Activated CD8-positive, alpha-beta T cell treated with anti-CD3 and anti-CD28 coated beads for 36 hours (primary cell): Measurements from ENCODE around the gene SMARCA2. TPM values are rescaled to one million over a fixed set of nuclear protein-coding genes. Genes with fewer than 3 reads are reported as not detected.

ENCODE experiments used
- ATAC-seq: fragments of 200-7000 bp; cut with Tn5 transposase; one replicate; pipeline ENCODE4 v1.10.0; 2021; ENCODE audit warnings: mild to moderate bottlenecking, moderate library complexity
- CTCF ChIA-PET: fragments of 350-600 bp; sonication (Branson Sonifier 250); formaldehyde crosslinking; loops from one replicate; lab custom pipeline; 2021; ENCODE audit warnings: antibody characterized with exemption; lab: Charles Lee
- POLR2A ChIA-PET: fragments of 350-600 bp; sonication (Branson Sonifier 250); formaldehyde crosslinking; loops from one replicate; lab custom pipeline; 2021; ENCODE audit warnings: antibody characterized with exemption; lab: Charles Lee
- DNase-seq: peaks from one replicate; pipeline ENCODE4 v3.0.0-alpha.2; 2020
- H3K27ac Mint-ChIP-seq: one replicate; pipeline ENCODE4 v1.8.0; 2021; ENCODE audit warnings: mild to moderate bottlenecking, mixed read lengths
- H3K27me3 Mint-ChIP-seq: one replicate; pipeline ENCODE4 v1.8.0; 2021; ENCODE audit warnings: mixed read lengths
- H3K36me3 Mint-ChIP-seq: one replicate; pipeline ENCODE4 v1.8.0; 2021; ENCODE audit warnings: low read depth, mixed read lengths
- H3K4me1 Mint-ChIP-seq: one replicate; pipeline ENCODE4 v1.8.0; 2021; ENCODE audit warnings: low read depth, mixed read lengths
- H3K4me3 Mint-ChIP-seq: one replicate; pipeline ENCODE4 v1.8.0; 2021; ENCODE audit warnings: mild to moderate bottlenecking, moderate library complexity, mixed read lengths
- H3K9me3 Mint-ChIP-seq: one replicate; pipeline ENCODE4 v1.8.0; 2021; ENCODE audit warnings: mixed read lengths
- CTCF ChIP-seq: fragments of 200-600 bp; IDR thresholded peaks from one replicate; pipeline ENCODE4 v1.8.0; 2022; ENCODE audit warnings: antibody characterized with exemption, mild to moderate bottlenecking
- intact Hi-C: fragments of 100-400 bp; cut with micrococcal nuclease; formaldehyde crosslinking; loops from one replicate; pipeline ENCODE4 v1.10.0; 2022
- total RNA-seq, 2 experiments: library from RNA; stranded (reverse); gene quantifications; one replicate each; pipeline ENCODE4 v1.2.3, GENCODE V29; 2021

SMARCA2 gene
- total RNA-seq, 2 experiments from 2014 or later, result 94.7 to 99.4 TPM

GRCh38 chr9:1997646-1998045, 17.5 kb upstream of the SMARCA2 start:
- Mint-ChIP-seq H3K27ac (no peak overlapping the region), H3K4me3 (no peak overlapping the region), H3K4me1 (no peaks in the 10 kb centered on the region), H3K27me3 (no peaks in the 10 kb centered on the region), H3K36me3 (no peaks in the 10 kb centered on the region), H3K9me3 (no peaks in the 10 kb centered on the region)
- intact Hi-C loops, result no loop called here
- ATAC-seq (no peak), DNase-seq (no peak)
- TF ChIP-seq CTCF, result no peak
- ChIA-PET CTCF (interaction anchor here (1.4 to 1.8 kb wide), 2 partner anchors 90 to 97 kb away, joined by 3 to 8 read pairs; no protein-coding TSS in a partner anchor), POLR2A (interaction anchor here (1.0 kb wide), 1 partner anchor 17 kb away, joined by 3 read pairs; no protein-coding TSS in a partner anchor)

GRCh38 chr9:1998111-1998510, 17.0 kb upstream of the SMARCA2 start:
- Mint-ChIP-seq H3K36me3 (no peaks in the 10 kb centered on the region), H3K9me3 (no peaks in the 10 kb centered on the region), H3K27ac (no peak overlapping the region), H3K27me3 (no peaks in the 10 kb centered on the region), H3K4me3 (no peak overlapping the region), H3K4me1 (no peaks in the 10 kb centered on the region)
- intact Hi-C loops, result no loop called here
- no peak for TF ChIP-seq CTCF
- ChIA-PET POLR2A (interaction anchor here (1.0 kb wide), 1 partner anchor 18 kb away, joined by 3 read pairs; no protein-coding TSS in a partner anchor), CTCF (interaction anchor here (1.4 to 1.8 kb wide), 2 partner anchors 89 to 96 kb away, joined by 3 to 8 read pairs; no protein-coding TSS in a partner anchor)
- ATAC-seq (no peak), DNase-seq (no peak)

GRCh38 chr9:2000314-2000713, 14.8 kb upstream of the SMARCA2 start:
- ChIA-PET POLR2A (no interaction called here), CTCF (interaction anchor here (0.8 kb wide), 1 partner anchor 87 kb away, joined by 3 read pairs; no protein-coding TSS in a partner anchor)
- H3K9me3 Mint-ChIP-seq, result no peaks in the 10 kb centered on the region
- H3K27me3 Mint-ChIP-seq, result no peaks in the 10 kb centered on the region
- no peak overlapping the region for H3K27ac Mint-ChIP-seq
- TF ChIP-seq CTCF, result no peak
- DNase-seq (no peak), ATAC-seq (no peak)
- no peaks in the 10 kb centered on the region for H3K36me3 Mint-ChIP-seq
- H3K4me3 Mint-ChIP-seq, result no peak overlapping the region
- intact Hi-C loops, result no loop called here
- peaks cover 12% of the 10 kb centered on the region for H3K4me1 Mint-ChIP-seq

GRCh38 chr9:2008372-2008771, 6.8 kb upstream of the SMARCA2 start:
- Mint-ChIP-seq H3K27ac (no peak overlapping the region), H3K9me3 (no peaks in the 10 kb centered on the region), H3K4me3 (no peak overlapping the region), H3K4me1 (peaks cover 33% of the 10 kb centered on the region), H3K27me3 (no peaks in the 10 kb centered on the region), H3K36me3 (no peaks in the 10 kb centered on the region)
- ChIA-PET POLR2A (no interaction called here), CTCF (no interaction called here)
- TF ChIP-seq CTCF, result no peak
- ATAC-seq (no peak), DNase-seq (no peak)
- intact Hi-C loops, result no loop called here

- TF ChIP-seq CTCF, result no peak
- Mint-ChIP-seq H3K9me3 (no peaks in the 10 kb centered on the region), H3K4me1 (peaks cover 28% of the 10 kb centered on the region), H3K4me3 (no peak overlapping the region), H3K27me3 (no peaks in the 10 kb centered on the region), H3K27ac (no peak overlapping the region), H3K36me3 (peaks cover 1% of the 10 kb centered on the region)
- intact Hi-C loops, result no loop called here
- DNase-seq, result peak; percentile 46
- no peak for ATAC-seq
- CTCF ChIA-PET, result interaction anchor here (1.2 to 2.3 kb wide), 4 partner anchors 30 to 75 kb away, joined by 3 to 8 read pairs (median 4); no protein-coding TSS in a partner anchor
- POLR2A ChIA-PET, result interaction anchor here (1.3 kb wide), 1 partner anchor 133 kb away, joined by 5 read pairs; no protein-coding TSS in a partner anchor
Observed at GRCh38 chr9:2012347-2012746, 2.8 kb upstream of the SMARCA2 start.
